ENCODE results near the gene MACROD2. TPM values are rescaled to one million over a fixed set of nuclear protein-coding genes. Genes with fewer than 3 reads are reported as not detected.
"Not testable (repeated sequence)": the region's sequence is repeated elsewhere in the genome, so short reads cannot be mapped to it uniquely, and the experiment has no call there.

Gene MACROD2
- total RNA-seq, 1 donor from 2014 or later = 2.4 TPM

- Histone ChIP-seq H4K20me1 (ENCODE audit: insufficient read depth, low read length) (no peaks in the 10 kb centered on the region), H3K79me2 (ENCODE audit: insufficient read depth, low read length) (no peaks in the 10 kb centered on the region), H3K4me2 (ENCODE audit: low read length) (no peak overlapping the region), H2AFZ (ENCODE audit: low read depth, low read length) (no peak overlapping the region), H3K9me3 (ENCODE audit: insufficient read depth, low read depth, low read length) (no peaks in the 10 kb centered on the region), H3K27ac (ENCODE audit: low read depth, low read length) (no peak overlapping the region), H3K9ac (ENCODE audit: low read length) (no peak overlapping the region), H3K36me3 (ENCODE audit: insufficient read depth, low read length) (no peaks in the 10 kb centered on the region), H3K4me3 (ENCODE audit: insufficient read depth, low read depth, low read length) (no peak overlapping the region), H3K4me1 (ENCODE audit: insufficient read depth, low read length) (no peaks in the 10 kb centered on the region), H3K27me3 (ENCODE audit: insufficient read depth, low read length) (no peaks in the 10 kb centered on the region)
- Mint-ChIP-seq H3K27me3 (ENCODE audit: low read depth, unreplicated experiment) (no peaks in the 10 kb centered on the region), H3K4me1 (ENCODE audit: low read depth, unreplicated experiment) (no peaks in the 10 kb centered on the region), H3K36me3 (ENCODE audit: low read depth, unreplicated experiment) (peaks cover 3% of the 10 kb centered on the region), H3K4me3 (ENCODE audit: unreplicated experiment) (no peak overlapping the region), H3K9me3 (ENCODE audit: unreplicated experiment) (no peaks in the 10 kb centered on the region), H3K27ac (ENCODE audit: unreplicated experiment) (no peak overlapping the region)
- DNase-seq (ENCODE audit: low read depth) = no peak
- no peak for TF ChIP-seq EZH2 (IDR thresholded peaks at IDR 0.05; ENCODE audit: insufficient read depth, low read length)
- TF ChIP-seq, protein P1, sequence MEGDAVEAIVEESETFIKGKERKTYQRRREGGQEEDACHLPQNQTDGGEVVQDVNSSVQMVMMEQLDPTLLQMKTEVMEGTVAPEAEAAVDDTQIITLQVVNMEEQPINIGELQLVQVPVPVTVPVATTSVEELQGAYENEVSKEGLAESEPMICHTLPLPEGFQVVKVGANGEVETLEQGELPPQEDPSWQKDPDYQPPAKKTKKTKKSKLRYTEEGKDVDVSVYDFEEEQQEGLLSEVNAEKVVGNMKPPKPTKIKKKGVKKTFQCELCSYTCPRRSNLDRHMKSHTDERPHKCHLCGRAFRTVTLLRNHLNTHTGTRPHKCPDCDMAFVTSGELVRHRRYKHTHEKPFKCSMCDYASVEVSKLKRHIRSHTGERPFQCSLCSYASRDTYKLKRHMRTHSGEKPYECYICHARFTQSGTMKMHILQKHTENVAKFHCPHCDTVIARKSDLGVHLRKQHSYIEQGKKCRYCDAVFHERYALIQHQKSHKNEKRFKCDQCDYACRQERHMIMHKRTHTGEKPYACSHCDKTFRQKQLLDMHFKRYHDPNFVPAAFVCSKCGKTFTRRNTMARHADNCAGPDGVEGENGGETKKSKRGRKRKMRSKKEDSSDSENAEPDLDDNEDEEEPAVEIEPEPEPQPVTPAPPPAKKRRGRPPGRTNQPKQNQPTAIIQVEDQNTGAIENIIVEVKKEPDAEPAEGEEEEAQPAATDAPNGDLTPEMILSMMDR (IDR thresholded peaks at IDR 0.05; ENCODE audit: insufficient read depth, low read depth, low read length) = no peak
- FAIRE-seq = no peak
Observed at GRCh38 chr20:14030991-14031390, 35.7 kb downstream of the MACROD2 start.

DNA sequence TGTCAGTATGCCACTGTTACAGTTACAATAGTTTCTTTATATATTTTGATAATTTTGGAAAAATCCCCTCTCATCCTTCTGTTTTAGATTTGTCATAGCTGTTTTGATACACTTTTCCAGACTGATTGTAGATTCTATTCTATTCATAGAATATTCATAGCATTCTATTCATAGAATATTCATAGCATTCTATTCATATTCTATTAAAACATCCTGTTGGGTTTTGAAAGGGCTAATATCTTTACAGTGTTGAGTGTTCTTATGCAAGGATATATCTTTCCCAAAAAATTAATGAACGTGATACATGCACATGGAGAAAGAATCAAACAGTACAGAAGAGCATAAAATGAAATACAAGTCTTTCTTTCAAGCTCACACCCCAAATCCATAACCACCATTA, 38.0 kb downstream of the MACROD2 start:
- no peak overlapping the region for H3K27ac ChIP-seq (ENCODE audit: low read depth, low read length)
- H3K27me3 Mint-ChIP-seq (ENCODE audit: low read depth, unreplicated experiment) = no peaks in the 10 kb centered on the region
- H3K4me1 ChIP-seq (ENCODE audit: insufficient read depth, low read length) = no peaks in the 10 kb centered on the region
- no peak overlapping the region for H3K27ac Mint-ChIP-seq (ENCODE audit: unreplicated experiment)
- peaks cover 3% of the 10 kb centered on the region for H3K36me3 Mint-ChIP-seq (ENCODE audit: low read depth, unreplicated experiment)
- no peaks in the 10 kb centered on the region for H3K79me2 ChIP-seq (ENCODE audit: insufficient read depth, low read length)
- no peaks in the 10 kb centered on the region for H4K20me1 ChIP-seq (ENCODE audit: insufficient read depth, low read length)
- no peaks in the 10 kb centered on the region for H3K27me3 ChIP-seq (ENCODE audit: insufficient read depth, low read length)
- TF ChIP-seq, protein P1 (IDR thresholded peaks at IDR 0.05; ENCODE audit: insufficient read depth, low read depth, low read length) = no peak
- no peak for TF ChIP-seq EZH2 (IDR thresholded peaks at IDR 0.05; ENCODE audit: insufficient read depth, low read length)
- no peaks in the 10 kb centered on the region for H3K4me1 Mint-ChIP-seq (ENCODE audit: low read depth, unreplicated experiment)
- no peaks in the 10 kb centered on the region for H3K36me3 ChIP-seq (ENCODE audit: insufficient read depth, low read length)
- no peak overlapping the region for H3K4me3 ChIP-seq (ENCODE audit: insufficient read depth, low read depth, low read length)
- no peak overlapping the region for H3K4me2 ChIP-seq (ENCODE audit: low read length)
- DNase-seq (ENCODE audit: low read depth) = no peak
- no peak overlapping the region for H3K4me3 Mint-ChIP-seq (ENCODE audit: unreplicated experiment)
- no peak overlapping the region for H3K9ac ChIP-seq (ENCODE audit: low read length)
- H2AFZ ChIP-seq (ENCODE audit: low read depth, low read length) = no peak overlapping the region
- no peaks in the 10 kb centered on the region for H3K9me3 Mint-ChIP-seq (ENCODE audit: unreplicated experiment)
- no peak for FAIRE-seq
- no peaks in the 10 kb centered on the region for H3K9me3 ChIP-seq (ENCODE audit: insufficient read depth, low read depth, low read length)

- Histone ChIP-seq H3K4me3 (ENCODE audit: insufficient read depth, low read depth, low read length) (no peak overlapping the region), H3K9me3 (ENCODE audit: insufficient read depth, low read depth, low read length) (no peaks in the 10 kb centered on the region), H3K27ac (ENCODE audit: low read depth, low read length) (no peak overlapping the region), H3K36me3 (ENCODE audit: insufficient read depth, low read length) (no peaks in the 10 kb centered on the region), H2AFZ (ENCODE audit: low read depth, low read length) (no peak overlapping the region), H3K79me2 (ENCODE audit: insufficient read depth, low read length) (no peaks in the 10 kb centered on the region), H3K4me2 (ENCODE audit: low read length) (no peak overlapping the region), H3K4me1 (ENCODE audit: insufficient read depth, low read length) (no peaks in the 10 kb centered on the region), H3K27me3 (ENCODE audit: insufficient read depth, low read length) (no peaks in the 10 kb centered on the region), H3K9ac (ENCODE audit: low read length) (no peak overlapping the region), H4K20me1 (ENCODE audit: insufficient read depth, low read length) (no peaks in the 10 kb centered on the region)
- no peak for FAIRE-seq
- H3K4me3 Mint-ChIP-seq (ENCODE audit: unreplicated experiment) = no peak overlapping the region
- no peaks in the 10 kb centered on the region for H3K4me1 Mint-ChIP-seq (ENCODE audit: low read depth, unreplicated experiment)
- no peaks in the 10 kb centered on the region for H3K36me3 Mint-ChIP-seq (ENCODE audit: low read depth, unreplicated experiment)
- H3K27ac Mint-ChIP-seq (ENCODE audit: unreplicated experiment) = no peak overlapping the region
- H3K27me3 Mint-ChIP-seq (ENCODE audit: low read depth, unreplicated experiment) = no peaks in the 10 kb centered on the region
- no peak for TF ChIP-seq EZH2 (IDR thresholded peaks at IDR 0.05; ENCODE audit: insufficient read depth, low read length)
- TF ChIP-seq, protein P1 (IDR thresholded peaks at IDR 0.05; ENCODE audit: insufficient read depth, low read depth, low read length) = no peak
- H3K9me3 Mint-ChIP-seq (ENCODE audit: unreplicated experiment) = no peaks in the 10 kb centered on the region
- no peak for DNase-seq (ENCODE audit: low read depth)
Observed at GRCh38 chr20:14036567-14036966, 41.3 kb downstream of the MACROD2 start.

DNA sequence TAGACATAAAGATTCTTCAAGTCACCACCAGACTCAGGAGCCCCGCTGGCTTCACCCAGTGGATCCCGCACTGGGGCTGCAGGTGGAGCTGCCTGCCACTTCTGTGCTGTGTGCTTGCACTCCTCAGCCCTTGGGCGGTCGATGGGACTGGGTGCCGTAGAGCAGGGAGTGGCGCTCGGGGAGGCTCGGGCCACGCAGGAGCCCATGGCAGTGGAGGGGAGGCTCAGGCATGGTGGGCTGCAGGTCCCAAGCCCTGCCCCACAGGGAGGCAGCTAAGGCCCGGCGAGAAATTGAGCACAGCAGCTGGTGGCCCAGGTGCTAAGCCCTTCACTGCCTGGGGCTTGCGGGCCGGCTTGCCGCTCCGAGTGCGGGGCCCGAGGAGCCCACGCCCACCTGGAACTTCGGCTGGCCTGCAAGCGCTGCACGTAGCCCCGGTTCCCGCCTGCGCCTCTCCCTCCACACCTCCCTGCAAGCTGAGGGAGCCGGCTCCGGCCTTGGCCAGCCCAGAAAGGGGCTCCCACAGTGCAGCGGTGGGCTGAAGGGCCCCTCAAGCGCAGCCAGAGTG, 49.5 kb downstream of the MACROD2 start:
- not testable (repeated sequence) for H3K9ac ChIP-seq (ENCODE audit: low read length); H3K79me2 ChIP-seq (ENCODE audit: insufficient read depth, low read length); H3K4me1 Mint-ChIP-seq (ENCODE audit: low read depth, unreplicated experiment); H3K36me3 ChIP-seq (ENCODE audit: insufficient read depth, low read length); H2AFZ ChIP-seq (ENCODE audit: low read depth, low read length); H3K36me3 Mint-ChIP-seq (ENCODE audit: low read depth, unreplicated experiment); H3K27ac ChIP-seq (ENCODE audit: low read depth, low read length); DNase-seq (ENCODE audit: low read depth); H3K27me3 Mint-ChIP-seq (ENCODE audit: low read depth, unreplicated experiment); H3K4me3 Mint-ChIP-seq (ENCODE audit: unreplicated experiment); H3K27me3 ChIP-seq (ENCODE audit: insufficient read depth, low read length); FAIRE-seq; H3K4me3 ChIP-seq (ENCODE audit: insufficient read depth, low read depth, low read length); H3K9me3 Mint-ChIP-seq (ENCODE audit: unreplicated experiment); H4K20me1 ChIP-seq (ENCODE audit: insufficient read depth, low read length); H3K4me1 ChIP-seq (ENCODE audit: insufficient read depth, low read length); H3K9me3 ChIP-seq (ENCODE audit: insufficient read depth, low read depth, low read length); H3K27ac Mint-ChIP-seq (ENCODE audit: unreplicated experiment); H3K4me2 ChIP-seq (ENCODE audit: low read length)
